Bronchial epithelial cell (primary cell): Measurements from ENCODE around the gene IL12B. TPM values are rescaled to one million over a fixed set of nuclear protein-coding genes. Genes with fewer than 3 reads are reported as not detected.
"Not testable (repeated sequence)": the region's sequence is repeated elsewhere in the genome, so short reads cannot be mapped to it uniquely, and the experiment has no call there.

Experiments used
- DNase-seq: peaks from one replicate; pipeline ENCODE4 v3.0.0-alpha.2; 2010; ENCODE audit warnings: low read depth
- FAIRE-seq: peaks from 2 replicates; lab custom pipeline; 2011; peaks lifted over from hg19 to GRCh38; lab: Jason Lieb, UNC
- H3K27me3 ChIP-seq: 2 replicates; pipeline ENCODE4 v1.5.1; 2011; ENCODE audit warnings: low read length; ENCODE audit not compliant: control insufficient read depth, insufficient read depth
- H3K36me3 ChIP-seq: 2 replicates; pipeline ENCODE4 v1.5.1; 2011; ENCODE audit warnings: low read length; ENCODE audit not compliant: control insufficient read depth, insufficient read depth
- H3K4me3 ChIP-seq: 2 replicates; pipeline ENCODE4 v1.5.1; 2011; ENCODE audit warnings: mild to moderate bottlenecking, low read depth, low read length, control low read depth
- CTCF ChIP-seq: IDR thresholded peaks from 2 replicates; pipeline ENCODE4 v1.5.1; 2011; ENCODE audit warnings: mild to moderate bottlenecking, moderate library complexity, low read length, control low read depth, inconsistent platforms; ENCODE audit not compliant: insufficient read depth, severe bottlenecking
- total RNA-seq: library from RNA; depleted of rRNA; stranded (reverse); fragments of >200 nt; gene quantifications from 2 replicates; pipeline ENCODE4 v1.2.1, GENCODE V29; 2014

IL12B gene
- total RNA-seq, 1 donor from 2014 or later, result not detected

GRCh38 chr5:159309689-159310433, 20.4 kb downstream of the IL12B start:
- Histone ChIP-seq H3K4me3 (no peak overlapping the region), H3K27me3 (no peaks in the 10 kb centered on the region), H3K36me3 (no peaks in the 10 kb centered on the region)
- FAIRE-seq (no peak), DNase-seq (no peak)
- TF ChIP-seq CTCF, result no peak

GRCh38 chr5:159304961-159305595, 25.2 kb downstream of the IL12B start:
- no peak for TF ChIP-seq CTCF
- no peak overlapping the region for H3K4me3 ChIP-seq
- H3K36me3 ChIP-seq, result no peaks in the 10 kb centered on the region
- FAIRE-seq (no peak), DNase-seq (peak; percentile 72)
- H3K27me3 ChIP-seq, result no peaks in the 10 kb centered on the region

DNA sequence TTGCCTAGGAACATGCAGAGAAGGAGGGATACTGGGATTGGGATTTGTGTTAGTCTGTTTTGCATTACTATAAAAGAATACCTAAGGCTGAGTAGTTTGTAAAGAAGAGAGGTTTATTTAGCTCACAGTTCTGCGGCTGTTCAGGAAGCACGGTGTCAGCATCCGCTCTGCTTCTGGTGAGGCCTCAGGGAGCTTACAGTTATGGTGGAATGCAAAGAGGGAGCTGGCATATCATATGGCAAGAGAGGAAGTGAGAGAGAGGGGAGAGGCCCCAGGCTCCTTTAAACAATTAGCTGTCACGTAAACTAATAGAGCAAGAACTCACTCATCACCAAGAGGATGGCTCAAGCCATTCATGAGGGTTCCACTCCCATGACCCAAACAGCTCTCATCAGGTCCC, 27.0 kb downstream of the IL12B start:
- Histone ChIP-seq H3K4me3 (no peak overlapping the region), H3K36me3 (no peaks in the 10 kb centered on the region)
- no peak for FAIRE-seq

DNA sequence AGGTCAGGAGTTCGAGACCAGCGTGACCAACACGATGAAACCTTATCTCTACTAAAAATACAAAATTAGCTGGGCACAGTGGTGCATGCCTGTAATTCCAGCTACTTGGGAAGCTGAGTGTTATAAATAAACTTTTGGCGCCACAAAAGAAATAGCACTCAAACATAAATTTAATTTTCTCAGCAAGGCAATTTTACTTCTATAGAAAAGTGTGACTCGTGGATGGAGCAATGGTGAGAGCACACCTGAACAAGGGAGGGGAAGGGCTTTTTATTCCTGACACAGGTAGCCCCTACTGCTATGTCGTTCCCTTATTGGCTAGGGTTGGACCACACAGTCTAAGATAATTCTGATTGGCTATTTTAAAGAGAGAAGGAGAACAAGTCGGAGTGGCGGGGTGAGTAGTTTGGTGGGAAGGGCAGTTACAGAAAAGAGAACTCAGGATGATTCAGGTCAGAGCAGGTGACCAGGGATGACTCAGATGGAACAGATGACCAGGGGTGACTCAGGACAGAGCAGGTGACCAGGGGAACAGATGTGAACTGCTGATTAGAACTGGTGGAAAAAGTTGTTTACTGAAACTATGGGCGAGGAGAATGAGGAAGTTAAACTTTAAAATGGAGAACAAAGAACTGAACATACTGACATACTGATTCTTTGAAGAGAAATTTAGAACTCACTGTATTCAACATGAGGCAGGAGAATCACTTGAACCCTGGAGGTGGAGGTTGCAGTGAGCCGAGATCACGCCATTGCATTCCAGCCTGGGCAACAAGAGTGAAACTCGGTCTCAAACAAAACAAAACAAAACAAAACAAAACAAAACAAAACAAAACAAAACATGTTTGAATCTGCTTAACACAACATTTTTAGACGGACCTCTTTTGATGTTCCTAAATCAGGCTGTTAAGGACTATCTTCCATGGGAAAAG, 28.1 kb downstream of the IL12B start:
- not testable (repeated sequence) for H3K4me3 ChIP-seq, H3K36me3 ChIP-seq, FAIRE-seq, H3K27me3 ChIP-seq
- peak; percentile 7 for DNase-seq

More for the DNA sequence above, 27.0 kb downstream of the IL12B start:
- no peak for DNase-seq
- H3K27me3 ChIP-seq, result no peaks in the 10 kb centered on the region
- no peak for TF ChIP-seq CTCF

GRCh38 chr5:159301466-159301865, 28.8 kb downstream of the IL12B start:
- H3K36me3 ChIP-seq, result no peaks in the 10 kb centered on the region
- FAIRE-seq (no peak), DNase-seq (no peak)
- no peak overlapping the region for H3K4me3 ChIP-seq
- no peaks in the 10 kb centered on the region for H3K27me3 ChIP-seq
- no peak for TF ChIP-seq CTCF

- H3K4me3 ChIP-seq, DNase-seq, H3K27me3 ChIP-seq, FAIRE-seq, H3K36me3 ChIP-seq: not testable (repeated sequence)
Measured at GRCh38 chr5:159297300-159297699, 33.0 kb downstream of the IL12B start.
